ENCODE measurements around the gene MCAM.

DNA sequence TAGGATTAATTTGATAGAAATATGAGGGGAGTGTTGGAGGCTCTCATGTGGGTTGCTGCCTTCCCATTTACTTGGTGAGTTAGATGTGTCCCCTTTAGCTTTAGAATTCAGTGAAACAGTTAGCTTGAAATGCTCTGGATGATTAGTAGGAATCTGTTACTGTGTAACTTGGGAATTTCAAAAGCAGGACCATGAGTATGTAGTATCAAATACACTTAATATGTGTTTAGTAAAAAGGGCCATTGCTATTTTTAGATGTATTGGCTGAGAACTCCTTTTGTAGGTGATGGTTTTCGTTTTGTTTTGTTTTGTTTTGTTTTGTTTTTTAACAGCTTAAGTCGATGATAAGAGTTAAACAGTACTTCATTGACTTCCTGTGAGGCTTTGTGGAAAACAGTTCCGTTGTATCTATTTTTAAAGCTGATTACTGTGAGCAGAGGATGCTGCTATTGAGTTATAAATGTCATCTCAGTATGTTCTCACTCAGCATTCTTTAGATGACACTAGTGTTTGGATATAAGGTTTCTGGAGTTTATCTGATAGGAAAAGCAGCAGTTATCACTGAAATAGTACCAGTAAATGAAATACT is 53.5 kb downstream of the MCAM start:
- TF ChIP-seq, protein P1, sequence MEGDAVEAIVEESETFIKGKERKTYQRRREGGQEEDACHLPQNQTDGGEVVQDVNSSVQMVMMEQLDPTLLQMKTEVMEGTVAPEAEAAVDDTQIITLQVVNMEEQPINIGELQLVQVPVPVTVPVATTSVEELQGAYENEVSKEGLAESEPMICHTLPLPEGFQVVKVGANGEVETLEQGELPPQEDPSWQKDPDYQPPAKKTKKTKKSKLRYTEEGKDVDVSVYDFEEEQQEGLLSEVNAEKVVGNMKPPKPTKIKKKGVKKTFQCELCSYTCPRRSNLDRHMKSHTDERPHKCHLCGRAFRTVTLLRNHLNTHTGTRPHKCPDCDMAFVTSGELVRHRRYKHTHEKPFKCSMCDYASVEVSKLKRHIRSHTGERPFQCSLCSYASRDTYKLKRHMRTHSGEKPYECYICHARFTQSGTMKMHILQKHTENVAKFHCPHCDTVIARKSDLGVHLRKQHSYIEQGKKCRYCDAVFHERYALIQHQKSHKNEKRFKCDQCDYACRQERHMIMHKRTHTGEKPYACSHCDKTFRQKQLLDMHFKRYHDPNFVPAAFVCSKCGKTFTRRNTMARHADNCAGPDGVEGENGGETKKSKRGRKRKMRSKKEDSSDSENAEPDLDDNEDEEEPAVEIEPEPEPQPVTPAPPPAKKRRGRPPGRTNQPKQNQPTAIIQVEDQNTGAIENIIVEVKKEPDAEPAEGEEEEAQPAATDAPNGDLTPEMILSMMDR (IDR thresholded peaks at IDR 0.05; ENCODE audit: low read depth, low read length, missing input control), result no peak
- TF ChIP-seq RAD21 (IDR thresholded peaks at IDR 0.05), result peak in 1 of 2 donors; percentile 5
- no peak for TF ChIP-seq YY1 (IDR thresholded peaks at IDR 0.05)
- TF ChIP-seq, protein P2, sequence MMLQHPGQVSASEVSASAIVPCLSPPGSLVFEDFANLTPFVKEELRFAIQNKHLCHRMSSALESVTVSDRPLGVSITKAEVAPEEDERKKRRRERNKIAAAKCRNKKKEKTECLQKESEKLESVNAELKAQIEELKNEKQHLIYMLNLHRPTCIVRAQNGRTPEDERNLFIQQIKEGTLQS (IDR thresholded peaks at IDR 0.05), result no peak
- TF ChIP-seq FOXA1 (IDR thresholded peaks at IDR 0.05), result no peak
- no peak for TF ChIP-seq TAF1 (conservative IDR thresholded peaks at IDR 0.05)
- no peak for TF ChIP-seq JUND (IDR thresholded peaks at IDR 0.05)
- TF ChIP-seq, protein P3, sequence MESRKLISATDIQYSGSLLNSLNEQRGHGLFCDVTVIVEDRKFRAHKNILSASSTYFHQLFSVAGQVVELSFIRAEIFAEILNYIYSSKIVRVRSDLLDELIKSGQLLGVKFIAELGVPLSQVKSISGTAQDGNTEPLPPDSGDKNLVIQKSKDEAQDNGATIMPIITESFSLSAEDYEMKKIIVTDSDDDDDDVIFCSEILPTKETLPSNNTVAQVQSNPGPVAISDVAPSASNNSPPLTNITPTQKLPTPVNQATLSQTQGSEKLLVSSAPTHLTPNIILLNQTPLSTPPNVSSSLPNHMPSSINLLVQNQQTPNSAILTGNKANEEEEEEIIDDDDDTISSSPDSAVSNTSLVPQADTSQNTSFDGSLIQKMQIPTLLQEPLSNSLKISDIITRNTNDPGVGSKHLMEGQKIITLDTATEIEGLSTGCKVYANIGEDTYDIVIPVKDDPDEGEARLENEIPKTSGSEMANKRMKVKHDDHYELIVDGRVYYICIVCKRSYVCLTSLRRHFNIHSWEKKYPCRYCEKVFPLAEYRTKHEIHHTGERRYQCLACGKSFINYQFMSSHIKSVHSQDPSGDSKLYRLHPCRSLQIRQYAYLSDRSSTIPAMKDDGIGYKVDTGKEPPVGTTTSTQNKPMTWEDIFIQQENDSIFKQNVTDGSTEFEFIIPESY (IDR thresholded peaks at IDR 0.05), result no peak
- TF ChIP-seq, protein P4, sequence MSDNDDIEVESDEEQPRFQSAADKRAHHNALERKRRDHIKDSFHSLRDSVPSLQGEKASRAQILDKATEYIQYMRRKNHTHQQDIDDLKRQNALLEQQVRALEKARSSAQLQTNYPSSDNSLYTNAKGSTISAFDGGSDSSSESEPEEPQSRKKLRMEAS (IDR thresholded peaks at IDR 0.05), result no peak
- no peak for TF ChIP-seq GABPA (IDR thresholded peaks at IDR 0.05 in 1 of 2, conservative IDR thresholded peaks at IDR 0.05 in 1 of 2)
- TF ChIP-seq, protein P5, sequence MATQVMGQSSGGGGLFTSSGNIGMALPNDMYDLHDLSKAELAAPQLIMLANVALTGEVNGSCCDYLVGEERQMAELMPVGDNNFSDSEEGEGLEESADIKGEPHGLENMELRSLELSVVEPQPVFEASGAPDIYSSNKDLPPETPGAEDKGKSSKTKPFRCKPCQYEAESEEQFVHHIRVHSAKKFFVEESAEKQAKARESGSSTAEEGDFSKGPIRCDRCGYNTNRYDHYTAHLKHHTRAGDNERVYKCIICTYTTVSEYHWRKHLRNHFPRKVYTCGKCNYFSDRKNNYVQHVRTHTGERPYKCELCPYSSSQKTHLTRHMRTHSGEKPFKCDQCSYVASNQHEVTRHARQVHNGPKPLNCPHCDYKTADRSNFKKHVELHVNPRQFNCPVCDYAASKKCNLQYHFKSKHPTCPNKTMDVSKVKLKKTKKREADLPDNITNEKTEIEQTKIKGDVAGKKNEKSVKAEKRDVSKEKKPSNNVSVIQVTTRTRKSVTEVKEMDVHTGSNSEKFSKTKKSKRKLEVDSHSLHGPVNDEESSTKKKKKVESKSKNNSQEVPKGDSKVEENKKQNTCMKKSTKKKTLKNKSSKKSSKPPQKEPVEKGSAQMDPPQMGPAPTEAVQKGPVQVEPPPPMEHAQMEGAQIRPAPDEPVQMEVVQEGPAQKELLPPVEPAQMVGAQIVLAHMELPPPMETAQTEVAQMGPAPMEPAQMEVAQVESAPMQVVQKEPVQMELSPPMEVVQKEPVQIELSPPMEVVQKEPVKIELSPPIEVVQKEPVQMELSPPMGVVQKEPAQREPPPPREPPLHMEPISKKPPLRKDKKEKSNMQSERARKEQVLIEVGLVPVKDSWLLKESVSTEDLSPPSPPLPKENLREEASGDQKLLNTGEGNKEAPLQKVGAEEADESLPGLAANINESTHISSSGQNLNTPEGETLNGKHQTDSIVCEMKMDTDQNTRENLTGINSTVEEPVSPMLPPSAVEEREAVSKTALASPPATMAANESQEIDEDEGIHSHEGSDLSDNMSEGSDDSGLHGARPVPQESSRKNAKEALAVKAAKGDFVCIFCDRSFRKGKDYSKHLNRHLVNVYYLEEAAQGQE (IDR thresholded peaks at IDR 0.05), result no peak
